GM12801 (cell line): ENCODE data around the gene NDUFS6.

Experiments used
- TF ChIP-seq, protein P1 (sequence below): IDR thresholded peaks from one replicate; pipeline ENCODE4 v1.5.1; 2011; ENCODE audit warnings: control low read depth; ENCODE audit not compliant: insufficient read length; ENCODE audit errors: extremely low read depth

The NDUFS6 gene

DNA sequence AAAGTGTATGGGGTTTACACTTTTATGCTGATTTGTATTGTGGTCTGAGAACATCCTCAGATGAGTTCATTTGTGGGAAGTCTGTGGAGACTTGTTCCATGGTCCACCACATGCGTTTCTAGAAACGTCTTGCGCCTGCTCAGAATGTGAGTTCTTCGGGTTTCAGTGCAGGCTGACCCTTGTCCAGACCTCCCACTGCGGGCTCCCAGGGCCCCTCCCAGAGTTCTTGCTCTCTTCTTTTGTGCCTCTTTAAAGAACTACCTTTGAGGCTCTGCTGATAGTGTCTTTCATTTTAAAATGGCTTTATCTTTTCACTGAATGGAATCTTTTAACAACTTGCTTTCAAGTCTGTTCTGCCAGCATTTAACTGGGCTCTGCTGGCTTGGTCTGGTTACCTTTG is 17.6 kb downstream of the NDUFS6 start:
- TF ChIP-seq, protein P1, sequence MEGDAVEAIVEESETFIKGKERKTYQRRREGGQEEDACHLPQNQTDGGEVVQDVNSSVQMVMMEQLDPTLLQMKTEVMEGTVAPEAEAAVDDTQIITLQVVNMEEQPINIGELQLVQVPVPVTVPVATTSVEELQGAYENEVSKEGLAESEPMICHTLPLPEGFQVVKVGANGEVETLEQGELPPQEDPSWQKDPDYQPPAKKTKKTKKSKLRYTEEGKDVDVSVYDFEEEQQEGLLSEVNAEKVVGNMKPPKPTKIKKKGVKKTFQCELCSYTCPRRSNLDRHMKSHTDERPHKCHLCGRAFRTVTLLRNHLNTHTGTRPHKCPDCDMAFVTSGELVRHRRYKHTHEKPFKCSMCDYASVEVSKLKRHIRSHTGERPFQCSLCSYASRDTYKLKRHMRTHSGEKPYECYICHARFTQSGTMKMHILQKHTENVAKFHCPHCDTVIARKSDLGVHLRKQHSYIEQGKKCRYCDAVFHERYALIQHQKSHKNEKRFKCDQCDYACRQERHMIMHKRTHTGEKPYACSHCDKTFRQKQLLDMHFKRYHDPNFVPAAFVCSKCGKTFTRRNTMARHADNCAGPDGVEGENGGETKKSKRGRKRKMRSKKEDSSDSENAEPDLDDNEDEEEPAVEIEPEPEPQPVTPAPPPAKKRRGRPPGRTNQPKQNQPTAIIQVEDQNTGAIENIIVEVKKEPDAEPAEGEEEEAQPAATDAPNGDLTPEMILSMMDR, result no peak

DNA sequence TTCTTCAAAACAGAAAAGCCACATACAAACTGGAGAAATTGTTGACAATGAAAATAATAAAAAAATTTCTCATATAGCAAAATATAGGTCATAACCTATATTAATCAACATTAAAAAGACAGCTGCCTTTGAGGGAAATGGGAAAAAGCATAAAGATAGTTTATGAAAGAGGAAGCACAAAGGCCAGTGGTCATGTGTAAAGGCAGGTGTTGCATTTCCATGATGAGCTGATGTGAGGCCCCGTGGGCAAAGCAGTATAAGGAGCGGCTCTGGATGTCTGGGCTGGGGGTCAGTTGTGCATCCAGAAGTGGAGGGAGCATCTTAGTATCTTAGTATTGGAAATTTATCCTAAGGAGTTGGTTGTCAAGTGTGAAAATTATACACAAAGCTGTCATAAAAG is 18.3 kb downstream of the NDUFS6 start:
- TF ChIP-seq, protein P1, result no peak

DNA sequence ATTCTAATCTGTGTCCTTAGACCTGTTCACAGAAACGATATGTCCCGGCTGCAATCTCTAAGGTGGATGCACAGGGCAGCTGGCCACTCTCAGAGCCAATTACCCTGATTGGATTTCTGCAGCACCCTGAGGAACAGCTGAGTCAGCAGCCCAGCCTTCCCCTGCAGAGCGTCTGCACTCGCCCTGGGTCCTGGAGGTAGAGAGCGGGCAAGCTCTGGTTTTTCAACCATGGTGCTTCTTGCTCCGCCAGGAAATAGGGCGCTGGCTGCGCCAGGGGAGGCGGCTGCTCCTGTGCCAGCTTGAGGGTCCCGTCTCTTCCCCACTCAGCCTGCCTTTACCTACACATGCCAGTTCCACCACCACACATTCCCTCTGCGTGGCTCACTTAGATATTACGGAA is 19.2 kb downstream of the NDUFS6 start:
- TF ChIP-seq, protein P1, result no peak

DNA sequence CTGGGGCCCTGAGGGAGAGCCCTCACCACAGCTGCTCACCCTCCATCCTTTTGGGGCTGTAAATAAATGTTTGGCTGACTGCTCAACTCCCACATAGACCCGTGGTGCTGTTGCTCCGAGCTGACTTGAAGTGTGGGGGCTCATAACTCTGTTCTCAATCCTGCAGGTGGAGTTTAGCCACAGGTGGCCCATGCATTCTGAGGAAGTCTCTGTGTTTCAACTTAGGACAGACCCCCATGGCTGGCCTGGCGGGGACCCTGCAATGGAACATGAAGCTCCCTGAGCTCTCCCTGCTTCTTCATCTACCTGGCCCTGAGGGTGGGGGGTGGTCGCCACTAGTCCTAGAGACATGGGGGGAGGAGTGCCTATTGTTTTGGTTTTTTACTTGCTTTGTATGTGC is 19.7 kb downstream of the NDUFS6 start:
- TF ChIP-seq, protein P1, result no peak

DNA sequence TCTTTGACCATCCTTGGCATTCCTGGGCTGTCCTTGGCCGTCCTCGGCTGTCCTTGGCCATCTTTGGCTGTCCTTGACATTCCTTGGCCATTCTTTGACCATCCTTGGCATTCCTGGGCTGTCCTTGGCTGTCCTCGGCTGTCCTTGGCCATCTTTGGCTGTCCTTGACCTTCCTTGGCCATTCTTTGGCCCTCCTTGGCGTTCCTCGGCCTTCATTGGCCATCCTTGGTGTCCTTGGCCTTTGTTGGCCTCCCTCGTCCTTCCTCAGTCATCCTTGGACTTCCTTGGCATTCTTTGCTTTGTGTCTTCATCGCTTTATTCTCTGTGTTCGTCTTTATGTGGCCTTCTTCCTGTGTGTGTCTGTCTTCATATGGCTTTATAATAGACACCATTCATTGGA is 20.7 kb downstream of the NDUFS6 start:
- TF ChIP-seq, protein P1, result no peak

DNA sequence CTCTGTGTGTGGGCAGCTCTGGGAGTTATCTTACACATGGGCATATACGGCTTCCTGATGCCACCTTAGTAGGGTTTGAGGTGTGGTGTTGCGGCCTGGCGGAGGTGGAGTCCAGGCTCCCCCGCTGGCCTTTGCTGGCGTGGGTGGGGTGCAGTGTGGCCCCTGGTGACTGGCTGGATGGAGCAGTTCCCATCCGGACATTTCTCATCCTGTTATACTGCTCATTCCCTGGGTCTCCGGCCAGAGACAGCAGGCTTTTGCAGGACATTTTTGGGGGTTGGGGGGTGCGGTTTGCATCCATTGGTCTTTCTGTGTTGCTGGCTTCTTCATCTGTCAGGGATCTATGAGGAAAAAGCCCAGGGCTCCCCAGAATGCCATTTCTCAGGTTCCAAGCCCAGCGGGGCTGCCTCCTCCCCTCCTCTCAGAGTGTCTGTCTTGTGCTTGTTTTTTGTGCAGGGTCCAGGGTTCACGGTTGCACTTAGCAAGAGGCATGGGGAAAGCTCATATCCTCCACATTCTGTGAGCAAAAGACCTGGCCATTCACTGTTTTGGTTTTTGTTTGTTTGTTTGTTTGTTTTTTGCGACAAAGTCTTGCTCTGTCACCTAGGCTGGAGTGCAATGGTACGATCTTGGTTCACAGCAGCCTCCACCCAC is 22.3 kb downstream of the NDUFS6 start:
- TF ChIP-seq, protein P1, result no peak

DNA sequence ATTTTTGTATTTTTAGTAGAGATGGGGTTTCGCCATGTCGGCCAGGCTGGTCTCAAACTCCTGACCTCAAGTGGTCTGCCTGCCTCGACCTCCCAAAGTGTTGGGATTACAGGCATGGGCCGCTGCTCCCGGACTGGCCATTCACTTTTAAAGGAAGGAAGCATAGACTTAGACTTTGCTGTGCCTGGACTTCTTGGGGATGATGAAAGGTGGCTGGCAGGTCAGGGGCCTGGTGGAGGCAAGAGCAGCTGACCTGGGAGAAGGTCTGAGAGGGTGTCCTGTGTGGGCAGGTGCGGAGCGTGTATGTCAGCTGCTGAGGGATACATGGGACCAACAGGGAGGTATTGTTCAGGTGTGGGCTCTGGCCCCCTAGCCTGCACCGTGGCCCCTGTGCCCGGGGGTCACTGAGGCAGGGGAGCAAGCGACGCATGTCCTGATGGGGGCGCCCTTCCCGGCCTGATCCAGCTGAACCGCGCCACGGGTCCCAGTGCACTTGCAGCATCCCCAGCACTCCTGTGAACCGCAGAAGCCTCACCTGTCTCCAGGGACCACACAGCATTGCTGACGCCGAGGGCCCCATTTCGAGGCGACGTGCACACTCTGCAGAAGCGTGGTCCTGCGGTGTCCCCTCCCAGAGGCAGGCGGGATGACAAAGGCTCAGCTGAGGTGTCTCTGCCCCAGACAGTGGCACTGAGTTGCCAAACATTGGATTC is 23.1 kb downstream of the NDUFS6 start:
- TF ChIP-seq, protein P1, result no peak
